ENCODE data around the gene BRD7.

Gene BRD7

DNA sequence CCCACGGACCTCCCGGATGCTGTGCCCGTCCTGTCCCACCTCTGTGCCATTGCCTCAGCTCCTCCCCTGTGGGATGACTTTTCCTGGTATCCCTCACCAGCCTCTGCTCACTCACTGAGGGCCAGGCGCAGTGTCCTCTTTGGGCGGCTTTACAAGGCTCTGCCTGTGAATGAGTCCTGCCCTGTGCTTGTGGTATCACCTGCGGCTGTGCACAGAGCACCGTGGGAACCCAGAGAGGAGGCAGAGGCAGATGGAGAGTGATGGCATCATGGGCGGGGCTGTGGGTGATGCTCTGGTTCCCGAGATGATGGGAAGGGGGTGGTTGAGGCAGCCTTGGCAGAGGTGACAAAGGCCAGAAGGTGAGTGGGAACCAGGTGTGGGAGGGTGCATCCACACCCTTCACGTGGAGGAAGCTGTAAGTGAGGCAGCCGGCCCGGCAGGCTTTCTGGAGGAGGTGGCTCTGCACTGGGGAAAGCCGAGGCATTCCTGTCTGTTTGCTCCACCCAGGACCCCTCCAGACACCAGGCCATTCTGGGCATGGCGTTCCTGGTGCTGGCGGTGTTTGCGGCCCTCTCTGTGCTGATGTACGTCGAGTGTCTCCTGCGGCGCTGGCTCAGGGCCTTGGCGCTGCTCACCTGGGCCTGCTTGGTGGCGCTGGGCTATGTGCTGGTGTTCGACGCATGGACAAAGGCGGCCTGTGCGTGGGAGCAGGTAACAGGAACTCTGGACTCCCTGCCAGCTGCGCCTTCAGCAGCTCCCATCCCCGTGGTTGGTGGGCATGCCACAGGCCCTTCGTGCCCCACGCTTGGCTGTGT lies 78.6 kb downstream of the BRD7 start:
- Histone ChIP-seq H2AFZ (ENCODE audit: low read length) (no peak overlapping the region), H3K79me2 (ENCODE audit: low read length) (peaks cover 46% of the 10 kb centered on the region), H4K20me1 (ENCODE audit: insufficient read depth, low read length) (no peaks in the 10 kb centered on the region), H3K4me2 (ENCODE audit: low read depth, low read length) (no peak overlapping the region), H3K9me2 (replicated peaks; ENCODE audit: insufficient read depth, low read length) (no peaks in the 10 kb centered on the region), H3K4me3 (ENCODE audit: low read length) (no peak overlapping the region), H3K9ac (ENCODE audit: low read length) (no peak overlapping the region), H3K27me3 (replicated peaks; ENCODE audit: insufficient read depth, low read length) (no peaks in the 10 kb centered on the region), H3K27ac (ENCODE audit: low read length) (no peak overlapping the region), H3K4me1 (ENCODE audit: low read length) (no peaks in the 10 kb centered on the region), H3K36me3 (replicated peaks; ENCODE audit: insufficient read depth, low read length) (no peaks in the 10 kb centered on the region), H3K9me3 (replicated peaks; ENCODE audit: insufficient read depth, low read length) (no peaks in the 10 kb centered on the region), H3F3A (ENCODE audit: insufficient read depth, low read length) (no peaks in the 10 kb centered on the region)
- DNase-seq, result no peak
- TF ChIP-seq EZH2phosphoT487 (IDR thresholded peaks at IDR 0.05; ENCODE audit: low read length), result no peak
- TF ChIP-seq CTCF (IDR thresholded peaks at IDR 0.05; ENCODE audit: low read length), result no peak

DNA sequence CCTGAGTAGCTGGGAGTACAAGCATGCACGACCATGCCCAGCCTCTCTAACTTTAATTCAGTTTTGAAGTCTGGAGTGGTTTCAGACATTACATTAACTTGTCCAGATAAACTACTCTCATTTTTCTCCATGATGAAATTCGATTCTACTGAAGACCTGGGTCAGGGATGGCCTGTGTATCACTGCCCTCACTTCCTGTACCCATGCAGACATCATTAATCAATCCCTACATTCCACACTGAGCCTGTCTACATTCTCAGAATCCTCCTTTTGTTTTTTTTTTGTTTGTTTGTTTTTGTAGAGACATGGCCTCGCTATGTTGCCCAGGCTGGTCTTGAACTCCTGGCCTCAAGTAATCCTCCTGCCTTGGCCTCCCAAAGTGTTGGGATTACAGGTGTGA lies 79.9 kb downstream of the BRD7 start:
- no peak for DNase-seq
- no peaks in the 10 kb centered on the region for H4K20me1 ChIP-seq (ENCODE audit: insufficient read depth, low read length)
- no peaks in the 10 kb centered on the region for H3K9me3 ChIP-seq (replicated peaks; ENCODE audit: insufficient read depth, low read length)
- H3K27ac ChIP-seq (ENCODE audit: low read length), result no peak overlapping the region
- peaks cover 58% of the 10 kb centered on the region for H3K79me2 ChIP-seq (ENCODE audit: low read length)
- H3K9ac ChIP-seq (ENCODE audit: low read length), result no peak overlapping the region
- no peaks in the 10 kb centered on the region for H3K9me2 ChIP-seq (replicated peaks; ENCODE audit: insufficient read depth, low read length)
- TF ChIP-seq EZH2 (optimal IDR thresholded peaks at IDR 0.05; ENCODE audit: low read depth, low read length) (no peak), CTCF (IDR thresholded peaks at IDR 0.05; ENCODE audit: low read length) (no peak), EZH2phosphoT487 (IDR thresholded peaks at IDR 0.05; ENCODE audit: low read length) (no peak)
- H3K4me1 ChIP-seq (ENCODE audit: low read length), result no peaks in the 10 kb centered on the region
- H2AFZ ChIP-seq (ENCODE audit: low read length), result no peak overlapping the region
- no peak overlapping the region for H3K4me3 ChIP-seq (ENCODE audit: low read length)
- no peaks in the 10 kb centered on the region for H3K36me3 ChIP-seq (replicated peaks; ENCODE audit: insufficient read depth, low read length)
- H3K27me3 ChIP-seq (replicated peaks; ENCODE audit: insufficient read depth, low read length), result no peaks in the 10 kb centered on the region
- H3F3A ChIP-seq (ENCODE audit: insufficient read depth, low read length), result no peaks in the 10 kb centered on the region
- H3K4me2 ChIP-seq (ENCODE audit: low read depth, low read length), result no peak overlapping the region

DNA sequence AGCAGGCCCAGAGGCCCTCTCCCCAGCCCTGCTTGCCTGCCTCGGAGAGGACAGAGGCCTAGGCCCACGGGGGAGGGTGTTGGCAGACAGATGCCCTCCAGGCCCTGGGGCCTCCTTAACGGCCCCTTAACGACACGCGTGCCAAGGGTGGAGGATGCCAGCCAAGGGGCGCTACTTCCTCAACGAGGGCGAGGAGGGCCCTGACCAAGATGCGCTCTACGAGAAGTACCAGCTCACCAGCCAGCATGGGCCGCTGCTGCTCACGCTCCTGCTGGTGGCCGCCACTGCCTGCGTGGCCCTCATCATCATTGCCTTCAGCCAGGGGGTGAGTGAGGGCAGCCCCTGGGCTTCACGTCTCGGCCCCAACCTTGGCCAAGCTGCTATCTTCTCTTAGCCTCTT lies 80.8 kb downstream of the BRD7 start:
- H4K20me1 ChIP-seq (ENCODE audit: insufficient read depth, low read length), result no peaks in the 10 kb centered on the region
- no peak overlapping the region for H3K27ac ChIP-seq (ENCODE audit: low read length)
- H3K79me2 ChIP-seq (ENCODE audit: low read length), result peaks cover 67% of the 10 kb centered on the region
- no peaks in the 10 kb centered on the region for H3K9me2 ChIP-seq (replicated peaks; ENCODE audit: insufficient read depth, low read length)
- no peak overlapping the region for H2AFZ ChIP-seq (ENCODE audit: low read length)
- H3K9me3 ChIP-seq (replicated peaks; ENCODE audit: insufficient read depth, low read length), result no peaks in the 10 kb centered on the region
- H3K4me1 ChIP-seq (ENCODE audit: low read length), result 0 out of 2 replicates have a peak, but pooled peaks cover 4% of the 10 kb centered on the region
- TF ChIP-seq EZH2 (optimal IDR thresholded peaks at IDR 0.05; ENCODE audit: low read depth, low read length), result no peak
- TF ChIP-seq EZH2phosphoT487 (IDR thresholded peaks at IDR 0.05; ENCODE audit: low read length), result no peak
- no peak for TF ChIP-seq CTCF (IDR thresholded peaks at IDR 0.05; ENCODE audit: low read length)
- H3K27me3 ChIP-seq (replicated peaks; ENCODE audit: insufficient read depth, low read length), result no peaks in the 10 kb centered on the region
- no peak for DNase-seq
- H3K4me3 ChIP-seq (ENCODE audit: low read length), result no peak overlapping the region
- H3F3A ChIP-seq (ENCODE audit: insufficient read depth, low read length), result no peaks in the 10 kb centered on the region
- no peak overlapping the region for H3K4me2 ChIP-seq (ENCODE audit: low read depth, low read length)
- H3K9ac ChIP-seq (ENCODE audit: low read length), result no peak overlapping the region
- no peaks in the 10 kb centered on the region for H3K36me3 ChIP-seq (replicated peaks; ENCODE audit: insufficient read depth, low read length)

All from MM.1S (cell line).